ENCODE results near the gene DMKN.

Gene DMKN

DNA sequence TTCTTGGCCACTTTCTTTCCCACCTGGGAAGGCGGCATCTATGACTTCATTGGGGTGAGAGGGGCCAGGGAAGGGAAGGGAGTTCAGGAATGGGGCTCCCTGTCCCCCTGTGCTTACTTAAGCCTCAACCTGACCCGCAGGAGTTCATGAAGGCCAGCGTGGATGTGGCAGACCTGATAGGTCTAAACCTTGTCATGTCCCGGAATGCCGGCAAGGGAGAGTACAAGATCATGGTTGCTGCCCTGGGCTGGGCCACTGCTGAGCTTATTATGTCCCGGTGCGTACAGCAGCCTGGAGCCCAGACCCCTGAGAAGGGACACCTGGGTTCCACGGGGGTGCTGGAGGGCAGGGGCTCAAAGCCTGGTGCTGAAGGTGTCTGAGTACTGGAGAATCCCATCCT is 33.1 kb upstream of the DMKN start:
- DNase-seq, result no peak

DNA sequence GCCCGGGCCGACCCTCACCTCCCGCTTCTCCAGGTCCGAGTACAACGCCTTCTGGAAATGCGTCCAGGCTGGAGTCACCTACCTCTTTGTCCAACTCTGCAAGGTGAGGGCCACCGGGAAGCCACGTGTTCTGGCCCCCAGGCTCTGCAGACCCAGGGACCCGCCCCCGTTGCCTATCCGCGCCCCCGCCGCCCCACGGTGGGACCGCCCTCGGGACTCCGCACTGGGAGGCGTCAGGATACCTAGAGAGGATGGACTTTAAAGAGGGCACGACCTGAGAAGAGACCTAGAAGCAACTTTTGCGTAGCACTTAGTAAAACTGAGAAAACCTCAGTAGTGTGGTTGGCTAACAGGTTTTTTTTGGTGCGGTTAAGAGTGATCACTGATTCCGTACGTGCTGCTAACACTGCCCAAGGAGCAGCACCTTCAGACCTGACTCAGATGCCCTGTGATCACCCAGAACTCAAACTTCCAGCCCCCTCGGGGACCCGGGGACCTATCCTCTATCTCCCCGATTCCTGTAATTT is 32.5 kb upstream of the DMKN start:
- peak; percentile 41 for DNase-seq

DNA sequence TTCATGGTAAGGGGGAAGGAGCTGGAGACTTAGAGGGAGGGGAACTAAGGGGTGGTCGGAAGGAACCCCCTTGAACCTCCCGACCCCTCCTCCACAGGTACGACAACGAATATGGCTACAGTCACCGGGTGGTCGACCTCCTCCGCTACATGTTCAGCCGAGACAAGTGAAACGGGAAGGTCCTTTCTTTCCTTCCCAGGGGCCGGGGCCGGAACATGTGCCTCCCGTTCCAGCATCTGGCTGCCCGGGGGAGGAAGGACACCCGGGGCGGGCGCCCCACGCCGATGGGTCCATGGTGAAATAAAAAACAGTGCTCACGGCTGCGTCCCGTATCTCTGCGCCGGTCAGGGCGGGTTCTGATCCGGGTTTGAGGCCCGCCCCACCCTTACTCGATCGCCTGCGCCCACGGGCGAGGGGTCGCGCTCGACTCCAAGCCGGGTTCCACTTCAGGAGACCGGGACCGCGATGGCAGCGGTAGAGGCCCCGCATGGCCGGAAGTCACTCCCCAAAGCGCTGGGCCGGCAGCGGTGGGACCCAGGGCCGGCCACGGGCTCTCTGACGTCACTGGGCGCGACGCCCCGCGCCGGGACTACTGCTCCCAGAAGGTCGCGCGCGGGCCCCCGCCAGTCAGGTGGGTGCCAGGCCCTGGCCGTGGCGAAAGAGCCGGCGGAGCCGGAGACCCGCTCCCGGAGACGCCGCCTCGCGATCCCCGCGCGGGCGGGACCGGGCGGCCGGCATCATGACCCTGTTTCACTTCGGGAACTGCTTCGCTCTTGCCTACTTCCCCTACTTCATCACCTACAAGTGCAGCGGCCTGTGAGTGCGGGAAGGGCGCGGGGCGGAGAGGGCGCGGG is 31.8 kb upstream of the DMKN start, which contains the start of gene TMEM147:
TSS of gene TMEM147 (plus strand) at position 626 of the 854 bp plus-strand sequence. CDS start at position 740, 114 bp downstream.
- DNase-seq, result peak; percentile 83

DNA sequence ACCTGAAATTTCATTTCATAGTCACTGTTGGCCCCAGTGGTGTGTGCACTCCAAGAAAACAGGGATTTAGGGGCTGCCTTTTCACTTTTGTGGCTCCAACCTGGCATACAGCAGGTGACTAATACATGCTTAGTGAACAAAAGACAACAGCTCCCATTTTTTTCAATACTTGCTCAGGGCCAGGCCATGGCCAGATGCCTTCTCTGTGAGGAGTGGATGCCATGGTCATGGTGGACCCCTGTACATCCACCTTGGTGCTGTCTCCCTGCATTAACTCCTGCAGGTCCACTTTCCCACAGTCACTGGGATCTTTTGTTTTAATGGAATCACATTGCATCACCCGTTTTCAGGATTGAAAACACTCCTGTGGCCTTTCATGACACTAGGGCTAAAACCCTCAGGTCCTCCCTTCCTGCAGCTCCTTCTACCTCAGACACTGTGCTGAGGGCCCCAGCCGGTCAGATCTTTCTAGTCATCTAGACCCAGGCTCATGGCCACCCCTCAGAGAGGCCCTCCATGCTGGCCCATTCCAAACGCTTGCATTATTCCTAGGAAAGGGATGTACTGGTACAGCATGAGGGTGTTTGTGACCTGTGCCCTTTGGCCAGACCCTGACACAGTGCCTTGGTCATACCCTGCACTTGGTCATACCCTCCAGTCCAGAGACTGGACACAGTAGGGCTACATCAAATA is 30.8 kb upstream of the DMKN start:
- no peak for DNase-seq

DNA sequence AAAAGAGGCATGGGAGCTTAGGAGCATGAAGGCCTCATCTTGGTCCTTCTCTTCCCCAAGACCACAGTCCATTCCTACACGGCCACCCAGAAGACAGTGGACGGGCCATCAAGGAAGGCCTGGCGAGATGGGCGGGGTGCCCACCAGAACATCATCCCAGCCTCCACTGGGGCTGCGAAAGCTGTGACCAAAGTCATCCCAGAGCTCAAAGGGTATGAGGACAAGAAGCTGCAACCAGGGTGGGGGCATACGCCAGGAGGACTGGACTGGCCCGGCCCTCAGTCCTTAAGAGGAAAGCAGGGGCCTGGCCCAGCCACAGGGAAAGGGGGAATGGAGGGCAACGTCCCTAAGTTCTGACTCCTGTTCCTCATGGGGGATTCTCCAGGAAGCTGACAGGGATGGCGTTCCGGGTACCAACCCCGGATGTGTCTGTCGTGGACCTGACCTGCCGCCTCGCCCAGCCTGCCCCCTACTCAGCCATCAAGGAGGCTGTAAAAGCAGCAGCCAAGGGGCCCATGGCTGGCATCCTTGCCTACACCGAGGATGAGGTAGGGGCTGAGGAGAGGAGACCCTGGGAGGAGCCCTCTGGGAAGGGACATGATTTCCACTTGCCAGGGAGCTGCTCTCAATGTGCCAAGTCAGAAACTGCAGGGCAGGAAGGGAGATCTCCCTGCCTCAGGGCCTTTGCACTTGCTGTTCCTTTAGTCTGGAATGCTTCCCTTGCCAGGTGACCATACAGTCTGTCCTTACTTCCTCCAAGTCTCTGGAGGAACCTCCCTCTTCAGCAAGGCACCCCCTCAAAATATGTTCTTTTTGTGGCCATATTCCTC is 30.0 kb upstream of the DMKN start:
- no peak for DNase-seq

DNA sequence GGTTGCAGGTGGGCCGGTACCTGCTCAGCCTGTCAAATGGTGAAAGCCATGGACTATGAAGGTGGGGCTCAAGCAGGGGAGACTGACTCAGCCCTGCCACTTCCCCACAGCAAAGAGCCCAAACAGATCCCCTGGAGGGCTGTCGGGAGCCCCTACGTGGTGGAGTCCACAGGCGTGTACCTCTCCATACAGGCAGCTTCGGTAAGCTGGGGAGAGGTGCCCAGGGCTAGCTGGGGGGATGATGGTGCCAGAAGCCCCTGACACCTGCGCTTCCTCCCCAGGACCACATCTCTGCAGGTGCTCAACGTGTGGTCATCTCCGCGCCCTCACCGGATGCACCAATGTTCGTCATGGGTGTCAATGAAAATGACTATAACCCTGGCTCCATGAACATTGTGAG is 28.8 kb upstream of the DMKN start:
- no peak for DNase-seq

DNA sequence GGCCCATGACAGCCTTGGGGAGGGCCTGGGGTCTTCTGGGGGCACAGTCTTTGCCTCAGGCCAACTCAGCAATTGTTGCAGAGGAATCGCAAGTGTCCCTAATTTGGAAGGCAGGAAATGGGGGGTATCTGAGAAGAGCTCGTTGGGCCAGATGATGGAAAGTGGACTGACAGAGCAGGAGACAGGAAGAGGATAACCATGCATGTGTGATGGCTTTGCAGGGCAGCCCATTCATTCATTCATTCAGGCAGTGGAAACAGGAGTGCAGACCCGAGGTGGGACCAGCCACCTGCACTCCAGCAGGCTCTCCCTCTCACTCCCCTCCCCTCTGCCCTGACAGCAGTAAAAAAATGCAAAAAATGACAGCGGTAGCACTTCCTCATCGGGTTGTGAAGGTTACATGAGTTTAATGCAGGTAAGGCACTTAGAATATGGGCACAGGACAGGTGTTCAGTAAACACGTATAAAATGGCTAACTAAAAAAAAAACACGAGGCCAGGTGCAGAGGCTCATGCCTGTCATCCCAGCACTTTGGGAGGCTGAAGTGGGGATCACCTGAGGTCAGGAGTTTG is 27.0 kb upstream of the DMKN start:
- DNase-seq, result no peak

DNA sequence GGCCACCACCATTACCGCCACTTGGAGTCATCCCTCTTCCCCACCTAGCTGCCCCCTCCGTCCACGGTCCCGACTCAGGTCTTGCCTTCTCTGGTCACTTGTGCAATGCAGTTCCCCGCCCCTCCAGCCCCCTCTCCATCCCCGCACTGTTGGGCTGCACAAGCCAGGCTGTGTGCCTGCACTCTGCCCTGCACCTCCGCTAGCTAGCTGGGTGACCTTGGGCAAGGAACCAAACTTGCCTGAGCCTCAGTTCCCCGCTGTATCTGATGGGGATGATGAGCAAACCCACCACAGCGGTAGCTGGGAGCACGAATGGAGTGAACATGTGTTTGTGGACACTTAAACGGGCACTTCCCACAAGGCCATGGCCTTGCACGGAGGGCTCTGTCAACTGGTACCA is 26.4 kb upstream of the DMKN start:
- DNase-seq, result no peak

DNA sequence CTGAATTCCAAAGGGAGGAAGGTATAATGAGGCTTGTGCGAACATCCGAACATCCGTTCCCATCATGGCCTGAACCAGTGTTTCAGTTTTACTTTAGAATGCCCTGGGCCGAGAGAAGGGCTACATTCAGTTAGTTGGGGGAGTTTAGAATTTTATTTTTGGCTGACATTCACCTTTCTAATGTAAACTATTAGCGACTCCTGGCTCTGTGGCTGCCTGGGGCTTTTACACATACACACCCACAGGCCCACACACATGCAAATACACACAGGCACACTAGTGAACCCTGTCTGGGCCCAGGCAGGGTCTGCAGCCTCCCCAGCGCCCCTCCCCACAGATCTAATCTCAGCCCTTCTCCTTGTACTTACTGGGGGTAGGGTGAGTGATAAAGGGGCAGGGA is 25.9 kb upstream of the DMKN start:
- DNase-seq, result no peak

DNA sequence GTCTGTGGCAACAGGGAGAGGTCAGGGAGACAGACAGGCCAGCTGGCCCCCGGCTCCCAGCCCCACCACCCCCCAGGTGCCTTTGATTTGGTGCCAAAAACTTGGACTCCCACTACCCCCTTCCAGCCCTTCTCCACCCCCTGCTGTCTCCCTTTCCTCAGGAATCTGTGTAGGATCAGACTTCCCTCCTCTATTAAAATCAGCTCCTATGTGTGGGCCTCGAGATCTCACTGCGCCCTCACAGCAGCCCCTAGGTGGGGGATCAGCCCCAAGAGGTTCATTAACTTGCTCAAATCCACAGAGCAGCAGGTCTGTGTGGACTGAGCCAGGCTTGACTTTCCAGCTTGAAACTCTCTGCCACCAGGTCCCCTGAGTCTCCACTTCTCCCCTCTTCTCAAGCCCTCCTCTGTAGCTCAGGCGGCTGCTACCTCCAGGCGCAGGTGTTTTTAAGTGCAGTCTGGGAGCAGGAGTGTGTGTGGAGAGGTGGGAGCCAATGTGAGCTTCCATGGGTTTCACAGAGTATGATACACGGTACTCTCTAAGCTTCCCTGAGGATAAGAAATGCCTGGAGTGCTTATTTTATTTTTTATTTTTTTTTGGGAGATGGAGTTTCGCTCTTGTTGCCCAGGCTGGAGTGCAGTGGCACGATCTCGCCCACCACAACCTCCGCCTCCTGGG is 21.5 kb upstream of the DMKN start:
- no peak for DNase-seq

DNA sequence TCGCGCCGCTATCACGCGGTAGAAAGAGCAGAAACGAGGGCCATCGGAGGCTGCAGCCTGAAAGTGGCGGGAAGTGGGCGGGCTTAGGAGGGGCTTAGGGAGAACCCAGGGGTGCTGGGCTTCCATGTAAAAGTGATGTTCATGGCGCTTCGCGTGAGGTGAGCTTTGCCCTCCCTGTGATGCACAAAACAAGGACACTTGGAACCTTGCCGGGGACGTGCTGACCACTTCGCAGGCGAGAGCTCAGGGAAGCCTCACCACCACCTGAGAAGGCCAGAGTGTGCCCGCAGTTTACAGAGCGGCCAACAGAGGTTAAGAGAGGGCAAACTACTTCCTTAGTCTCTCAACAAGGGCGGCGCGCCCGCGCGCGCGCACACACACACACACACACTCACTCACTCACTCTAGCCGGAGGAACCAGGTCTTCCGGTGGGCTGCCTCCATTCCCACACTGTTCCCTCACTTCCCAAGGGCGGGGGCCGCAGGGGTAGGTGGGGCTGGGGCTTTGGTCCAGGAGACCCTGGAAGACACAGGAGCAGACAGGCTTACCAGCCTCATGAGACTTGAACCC is 20.5 kb upstream of the DMKN start:
- no peak for DNase-seq

DNA sequence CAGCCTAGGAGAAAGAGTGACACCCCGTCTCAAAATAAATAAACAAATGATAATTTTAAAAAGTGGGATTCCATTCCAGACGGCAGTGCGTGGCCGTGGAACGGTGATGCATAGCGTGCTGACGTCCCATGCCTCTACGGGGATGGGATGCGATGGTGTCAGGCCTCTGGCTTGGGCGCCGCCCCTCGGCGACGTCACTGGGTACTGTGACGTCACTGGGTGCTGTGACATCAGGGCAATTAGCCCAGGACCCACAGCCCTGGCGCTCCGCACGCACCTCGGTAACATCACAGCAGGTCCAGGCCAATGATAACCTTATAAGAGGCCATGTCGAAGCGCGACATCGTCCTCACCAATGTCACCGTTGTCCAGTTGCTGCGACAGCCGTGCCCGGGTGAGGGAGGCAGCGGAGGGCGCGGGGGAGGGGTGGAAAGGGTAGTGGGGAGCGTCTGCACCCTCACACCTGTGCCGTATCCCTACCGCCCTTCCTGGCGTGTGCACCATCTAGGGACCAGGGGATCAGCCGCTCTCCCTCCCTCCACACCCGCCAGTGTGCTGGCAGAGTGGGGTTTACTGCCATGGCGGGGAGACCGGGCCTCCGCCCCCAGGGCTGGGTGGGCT is 19.9 kb upstream of the DMKN start, which contains the start of gene GAPDHS:
TSS of gene GAPDHS (plus strand) at position 256 of the 621 bp plus-strand sequence. CDS start at position 328, 72 bp downstream.
- no peak for DNase-seq

DNA sequence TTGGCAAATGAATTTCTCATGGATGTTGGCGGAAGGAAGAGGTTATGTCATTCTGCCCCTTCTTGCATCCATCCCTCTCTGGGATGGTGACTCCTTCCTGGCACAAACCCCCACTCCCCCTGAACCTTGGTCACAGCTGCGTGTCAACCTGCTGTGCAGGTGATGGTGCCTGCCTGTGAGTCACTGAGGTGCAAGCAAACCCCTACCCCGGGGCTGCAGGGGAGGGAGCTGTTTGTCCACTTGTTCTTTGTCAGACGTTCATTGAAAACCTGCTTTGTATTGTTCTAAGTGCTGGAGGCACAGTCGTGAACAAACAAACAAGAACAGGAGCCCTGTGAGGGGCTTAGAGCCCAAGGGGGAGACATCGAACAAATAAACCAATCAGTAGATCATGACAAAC is 17.8 kb upstream of the DMKN start:
- no peak for DNase-seq

DNA sequence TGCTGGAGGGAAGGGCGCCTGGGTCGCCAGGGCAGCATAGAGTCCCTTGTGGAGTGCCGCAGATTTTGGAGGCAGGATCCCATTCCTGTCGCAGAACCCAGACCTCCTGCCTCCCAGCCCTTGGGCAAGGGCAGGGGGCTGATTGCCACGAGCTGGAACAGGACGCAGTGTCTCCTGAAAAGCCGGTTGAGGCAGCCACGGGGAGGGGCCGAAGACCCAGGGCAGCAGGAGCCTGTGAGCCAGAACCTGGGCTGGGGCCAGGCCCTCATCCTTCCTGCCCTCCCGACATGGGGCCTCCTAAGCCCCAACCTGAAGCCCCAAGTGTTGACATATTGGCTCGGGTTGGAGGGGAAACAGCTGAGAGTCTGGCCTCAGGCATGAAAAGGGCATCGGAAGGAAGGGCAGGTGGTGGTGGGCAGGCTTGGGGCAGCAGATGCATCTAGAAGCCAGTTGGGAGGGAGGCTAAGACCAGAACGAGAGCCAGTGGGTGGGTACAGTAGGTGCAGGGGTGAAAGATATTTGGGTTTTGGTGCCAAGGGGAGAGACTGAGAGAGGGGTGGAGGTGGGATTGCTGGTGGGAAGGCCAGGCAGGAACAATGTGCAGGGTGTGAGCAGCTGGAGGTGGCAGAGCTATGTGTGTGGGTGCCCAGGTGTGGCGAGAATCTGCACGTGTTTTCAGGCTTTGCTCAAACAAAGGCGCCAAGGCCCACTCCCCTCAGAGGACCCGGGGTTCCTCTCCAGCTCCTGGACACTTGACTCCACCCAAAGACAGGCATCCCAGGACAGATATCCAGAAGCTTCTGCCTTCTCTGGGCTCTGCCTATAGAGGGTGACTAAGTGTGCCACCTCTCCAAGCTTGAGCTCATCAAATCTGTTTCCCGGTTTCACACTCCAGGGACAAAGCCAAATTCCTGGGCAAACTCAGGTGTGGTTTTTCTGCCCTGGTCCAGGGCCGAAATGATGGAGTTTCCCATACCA is 16.1 kb upstream of the DMKN start:
- no peak for DNase-seq

DNA sequence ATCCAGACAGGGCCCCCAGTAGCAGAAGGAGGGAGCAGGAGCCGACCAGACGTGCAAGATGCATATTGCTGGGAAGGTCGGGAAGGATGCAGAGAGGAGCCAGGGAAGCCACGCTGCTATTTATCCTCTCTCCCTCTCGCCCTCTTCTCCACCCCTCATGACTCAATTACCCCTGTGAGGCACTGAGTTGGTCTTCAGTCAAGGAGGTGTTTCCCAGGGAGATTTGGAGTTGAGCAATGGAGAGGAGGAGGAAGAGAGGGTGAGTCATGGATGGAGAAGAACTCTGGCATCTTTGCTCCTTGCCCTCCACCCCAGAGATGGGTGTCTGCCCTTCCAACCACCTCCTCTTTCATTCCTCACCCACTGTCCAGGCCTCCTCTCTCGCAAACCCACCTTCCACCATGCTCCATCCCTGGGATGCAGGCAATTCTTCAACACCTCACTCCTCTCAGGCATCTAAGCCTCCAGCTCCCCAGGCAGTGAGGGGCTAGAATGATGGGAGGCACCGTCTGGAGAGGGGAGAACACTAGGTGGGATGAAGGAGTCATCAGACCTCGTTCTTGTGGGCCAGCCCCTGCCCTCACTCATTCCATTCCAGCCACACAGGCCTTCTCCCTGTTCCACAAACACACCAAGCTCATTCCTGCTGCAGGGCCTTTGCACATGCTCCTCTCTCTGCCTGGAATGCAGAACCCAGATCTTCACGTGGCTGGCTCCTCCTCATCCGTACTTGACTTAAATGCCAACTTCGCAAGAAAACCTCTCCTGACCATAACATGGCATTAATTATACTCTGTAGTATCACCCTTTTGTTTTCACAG is 15.0 kb upstream of the DMKN start, which contains the start of gene SBSN:
TSS of gene SBSN (minus strand) at position 94 of the 821 bp plus-strand sequence. CDS start at position 64, 30 bp downstream.
- no peak for DNase-seq

DNA sequence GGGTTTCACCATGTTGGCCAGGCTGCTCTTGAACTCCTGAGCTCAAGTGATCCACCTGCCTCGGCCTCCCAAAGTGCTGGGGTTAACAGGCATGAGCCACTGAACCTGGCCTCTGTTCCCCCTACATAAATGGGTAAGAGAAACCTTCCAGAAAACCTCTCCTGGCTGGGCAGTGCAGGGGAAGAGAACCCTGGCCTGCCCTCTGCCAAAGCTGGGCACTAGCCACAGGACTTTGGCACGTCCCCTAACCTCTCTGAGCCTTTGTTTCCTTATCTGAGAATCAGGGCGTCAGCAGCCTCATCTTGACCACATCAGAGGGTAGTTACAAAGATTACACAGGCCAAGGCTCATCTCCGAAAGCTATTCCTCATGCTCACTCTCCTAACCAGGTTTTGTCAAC is 12.4 kb upstream of the DMKN start:
- no peak for DNase-seq

DNA sequence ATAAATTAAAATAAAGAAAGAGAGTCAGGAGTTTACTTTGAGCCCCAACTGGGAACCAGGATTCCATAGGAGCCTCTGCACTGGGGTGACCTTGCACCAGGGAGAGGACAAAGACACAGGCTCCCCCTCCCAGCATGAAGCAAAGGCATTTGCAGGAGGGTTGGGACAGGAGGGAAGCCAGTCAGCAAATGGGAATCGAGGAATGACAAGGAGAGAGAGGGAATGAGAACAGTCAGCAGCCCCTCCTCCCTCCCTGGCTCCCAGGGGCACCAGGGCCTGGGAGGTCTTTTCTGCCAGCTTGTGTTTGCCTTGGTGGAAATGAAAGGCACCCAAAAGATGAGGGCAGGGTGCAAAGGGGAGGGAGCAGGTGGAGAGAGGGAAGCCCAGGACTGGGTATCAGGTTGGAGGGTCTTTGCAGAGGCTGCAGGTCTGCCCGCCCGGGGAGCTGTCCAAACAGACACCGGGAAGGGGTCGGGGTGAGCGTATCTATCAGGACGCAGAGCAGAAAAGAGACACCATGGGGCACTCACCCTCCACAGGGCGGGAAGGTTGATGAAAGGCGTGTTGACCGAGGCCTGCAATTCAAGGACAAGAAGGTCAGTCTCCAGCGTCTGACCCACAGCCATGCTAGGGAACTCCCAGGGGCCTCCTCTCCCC is 10.9 kb upstream of the DMKN start:
- no peak for DNase-seq

DNA sequence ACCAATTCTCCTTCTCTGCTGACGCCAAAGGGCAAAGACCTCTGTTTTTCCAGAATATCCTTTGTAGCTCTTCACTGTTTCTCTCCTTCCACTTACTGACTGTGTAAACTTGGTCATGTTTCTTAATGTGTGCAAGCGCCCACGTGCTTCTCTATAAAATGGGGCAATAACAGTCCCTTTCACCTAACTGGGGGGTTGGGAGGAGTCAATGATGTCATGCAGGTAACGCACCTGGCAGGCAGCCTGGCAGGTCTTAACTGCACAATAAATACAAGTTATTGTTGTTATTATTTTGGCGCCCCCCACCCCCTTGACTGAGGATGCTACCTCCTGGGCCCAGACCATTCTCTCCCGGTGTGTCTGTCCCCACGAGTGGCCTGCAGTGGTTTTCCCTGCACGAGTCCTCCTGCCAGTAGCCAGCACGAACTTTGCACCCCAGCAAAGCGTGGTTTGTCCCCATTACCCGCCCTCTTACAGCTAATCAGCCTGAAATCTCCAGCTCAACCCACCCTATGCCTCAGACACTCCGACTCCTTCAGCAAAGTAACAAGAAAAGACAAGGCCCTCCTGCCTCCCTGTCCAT is 9.4 kb upstream of the DMKN start:
- DNase-seq, result no peak

All from NCI-H510A (cell line).